K562 (cell line): Measurements from ENCODE around the gene CALM3. TPM values are rescaled to one million over a fixed set of nuclear protein-coding genes. Genes with fewer than 3 reads are reported as not detected.

Experiments
- ATAC-seq: fragments of 200-7000 bp; cut with Tn5 transposase; 3 replicates; pipeline ENCODE4 v1.9.1; 2020; ENCODE audit warnings: moderate library complexity
- BruUV-seq: library from RNA; stranded (reverse); fragments of 400-500 nt; replicated peaks from 2 replicates; lab custom pipeline; 2021; lab: Mats Ljungman, UMichigan
- CTCF ChIA-PET: fragments of 300-600 bp; formaldehyde crosslinking; extraction: SDS; loops from one replicate; lab custom pipeline; 2021; ENCODE audit warnings: low intra/inter-chr PET ratio; lab: Yijun Ruan, JAX
- POLR2A ChIA-PET: fragments of 300-600, 350-650 bp; sonication (Branson Sonifier 250); formaldehyde crosslinking; extraction: SDS; loops from one replicate; lab custom pipeline; 2021; ENCODE audit warnings: antibody characterized with exemption, inconsistent platforms; lab: Yijun Ruan, JAX
- DNase-seq, 4 experiments: peaks; one replicate each; pipeline versions ENCODE4 v3.0.0 to v3.0.0-alpha.2; 2011 to 2018; ENCODE audit warnings: low spot score in 3 of 4, mixed read lengths in 3 of 4; ENCODE audit errors: extremely low read depth in 1 of 4
- FAIRE-seq: peaks from 2 replicates; lab custom pipeline; 2011; peaks lifted over from hg19 to GRCh38; lab: Jason Lieb, UNC
- H2AFZ ChIP-seq: 2 replicates; pipeline ENCODE4 v1.6.0; 2011; ENCODE audit warnings: low read depth, low read length, control low read depth, inconsistent platforms
- H3K27ac ChIP-seq: fragments of 200-600 bp; 3 replicates; pipeline ENCODE4 v1.8.0; 2011; ENCODE audit warnings: low read depth, mild to moderate bottlenecking, control low read depth, inconsistent platforms, low read length, moderate library complexity, mixed read lengths; ENCODE audit errors: extremely low read depth
- H3K27me3 ChIP-seq, 2 experiments: fragments of 300-600 bp in 1 of 2; 2 replicates in 1 of 2; 3 replicates in 1 of 2; pipeline versions ENCODE4 v1.6.0 to v1.8.0; 2011; ENCODE audit warnings: inconsistent platforms in 2 of 2, low read length in 2 of 2, mild to moderate bottlenecking in 1 of 2, mixed read lengths in 1 of 2, moderate library complexity in 1 of 2; ENCODE audit not compliant: control insufficient read depth in 2 of 2, insufficient read depth in 2 of 2
- H3K36me3 ChIP-seq: fragments of 300-600 bp; 3 replicates; pipeline ENCODE4 v1.8.0; 2011; ENCODE audit warnings: mild to moderate bottlenecking, low read length, inconsistent platforms; ENCODE audit not compliant: control insufficient read depth, insufficient read depth
- H3K4me1 ChIP-seq, 2 experiments: fragments of 200-600 bp in 1 of 2; replicated peaks in 1 of 2; 2 replicates in 1 of 2; 3 replicates in 1 of 2; pipeline versions ENCODE4 v1.5.1 to v1.8.0; 2011; ENCODE audit warnings: inconsistent platforms in 2 of 2, low read length in 2 of 2, mild to moderate bottlenecking in 1 of 2, mixed read lengths in 1 of 2, moderate library complexity in 1 of 2; ENCODE audit not compliant: control insufficient read depth in 2 of 2, insufficient read depth in 2 of 2
- H3K4me2 ChIP-seq: 2 replicates; pipeline ENCODE4 v1.6.1; 2011; ENCODE audit warnings: low read length, control low read depth, inconsistent platforms, mixed read lengths; ENCODE audit not compliant: insufficient read depth
- H3K4me3 ChIP-seq: fragments of 200-600 bp; sonication (generic), shearing (Covaris generic); 2 replicates; pipeline ENCODE4 v1.5.1; 2016; ENCODE audit warnings: control low read depth, inconsistent platforms
- H3K79me2 ChIP-seq: fragments of 200-600 bp; 3 replicates; pipeline ENCODE4 v1.8.0; 2011; ENCODE audit warnings: low read length, inconsistent platforms; ENCODE audit not compliant: control insufficient read depth, insufficient read depth
- H3K9ac ChIP-seq, 2 experiments: 2 replicates each; pipeline versions ENCODE4 v1.6.0 to v1.6.1; 2011; ENCODE audit warnings: low read depth in 2 of 2, low read length in 2 of 2, control low read depth in 1 of 2, inconsistent platforms in 1 of 2, mild to moderate bottlenecking in 1 of 2, mixed read lengths in 1 of 2; ENCODE audit not compliant: insufficient read depth in 1 of 2
- H3K9me1 ChIP-seq: one replicate; pipeline ENCODE4 v1.6.0; 2011; ENCODE audit warnings: inconsistent platforms, mild to moderate bottlenecking, low read length, moderate library complexity; ENCODE audit not compliant: control insufficient read depth, insufficient read depth
- H3K9me3 ChIP-seq: replicated peaks from 2 replicates; pipeline ENCODE4 v1.5.1; 2011; ENCODE audit warnings: low read depth, low read length, inconsistent platforms; ENCODE audit not compliant: control insufficient read depth, insufficient read depth
- H4K20me1 ChIP-seq: replicated peaks from 2 replicates; pipeline ENCODE4 v1.6.1; 2011; ENCODE audit warnings: low read length, inconsistent platforms, mixed read lengths; ENCODE audit not compliant: control insufficient read depth, insufficient read depth
- RAD51 ChIP-seq: fragments of 450-650 bp; IDR thresholded peaks from 2 replicates; pipeline ENCODE4 v1.7.1; 2016; ENCODE audit warnings: low read depth, mild to moderate bottlenecking, borderline replicate concordance
- ZBED1 ChIP-seq: IDR thresholded peaks from 2 replicates; pipeline ENCODE4 v1.6.1; 2014
- WGBS: fragments of 100-300 bp; shearing (Covaris generic); methylation state at CpG from one replicate; pipeline ENCODE4 v1.1.6; 2016; ENCODE audit warnings: low coverage, mixed read lengths; ENCODE audit not compliant: insufficient coverage; ENCODE audit errors: missing lambda C conversion rate; 5-methylcytosine and 5-hydroxymethylcytosine counted together
- in situ Hi-C: fragments of 300-500 bp; cut with MboI; formaldehyde crosslinking; loops from 4 replicates; pipeline ENCODE4 v1.15.0; 2018; ENCODE audit warnings: inconsistent platforms, mixed read lengths
- intact Hi-C: fragments of 100-400 bp; cut with micrococcal nuclease; formaldehyde crosslinking; loops from 2 replicates; pipeline ENCODE4 v1.14.2; 2022
- polyA plus RNA-seq, 8 experiments: library from polyadenylated mRNA; depleted of rRNA in 4 of 8; stranded (reverse) in 5 of 8; unstranded in 3 of 8; fragments of >200 nt; fragmentation: Nextera tagmentation in 2 of 8; fragmentation: Illumina TruSeq in 1 of 8; extraction: Ambion mirVana in 2 of 8; extraction: Trizol in 1 of 8; gene quantifications; 2 replicates each; pipeline versions ENCODE4 v1.2.1 to v1.2.3, GENCODE V29; 2011 to 2014; ENCODE audit warnings: inconsistent platforms in 1 of 8, missing spikeins in 1 of 8
- total RNA-seq, 7 experiments: library from RNA; depleted of rRNA in 6 of 7; stranded (reverse); fragments of >200 nt in 6 of 7; fragmentation: Illumina TruSeq in 2 of 7; extraction: Trizol in 2 of 7; gene quantifications; 2 replicates each; pipeline versions ENCODE4 v1.2.1 to v1.2.3, GENCODE V29; 2011 to 2021; ENCODE audit warnings: low replicate concordance in 1 of 7
- TF ChIP-seq, protein P1 (sequence below): sonication (generic); formaldehyde crosslinking; IDR thresholded peaks from 2 replicates; pipeline ENCODE4 v1.8.1; 2023; ENCODE audit warnings: mild to moderate bottlenecking, missing genetic modification reagents

The CALM3 gene
- total and polyA plus RNA-seq, 9 of the 15 experiments (the other 6 are each of a cell fraction or from before 2014, with no cell fraction given), result 34.6 to 350 (median 156) TPM

DNA sequence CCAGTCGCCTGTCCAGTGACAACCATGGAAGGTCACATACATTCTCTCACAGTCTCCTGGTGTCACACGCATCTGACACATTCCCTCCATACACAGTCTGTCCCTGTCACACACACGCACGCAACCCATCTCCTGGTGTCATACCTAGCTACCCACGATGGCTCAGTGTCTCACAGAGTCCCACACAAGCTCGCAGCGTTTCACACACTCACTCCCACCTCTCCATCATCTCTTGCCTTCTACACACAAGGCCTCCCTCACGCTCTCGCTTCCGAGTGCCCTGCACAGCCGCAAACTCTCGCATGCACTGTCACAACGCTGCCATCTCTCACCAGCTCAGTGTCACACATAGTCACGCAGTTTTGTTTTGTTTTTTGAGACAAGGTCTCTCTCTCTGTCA, 36.1 kb downstream of the CALM3 start:
- no peak overlapping the region for H3K9ac ChIP-seq
- DNase-seq (no peak), ATAC-seq (no peak), FAIRE-seq (no peak)
- H3K4me1 ChIP-seq, result peaks cover 26 to 57% of the 10 kb centered on the region in 2 experiments
- H3K9me1 ChIP-seq, result no peaks in the 10 kb centered on the region
- H2AFZ ChIP-seq, result no peak overlapping the region
- H3K27me3 ChIP-seq, result no peaks in the 10 kb centered on the region
- no peaks in the 10 kb centered on the region for H4K20me1 ChIP-seq
- CTCF ChIA-PET, result interaction anchor here (0.6 kb wide), 1 partner anchor 590 kb away, joined by 3 read pairs; no protein-coding TSS in a partner anchor
- WGBS, result 84% methylated on average over 14 of the region's 14 CpGs
- TF ChIP-seq, protein P1, sequence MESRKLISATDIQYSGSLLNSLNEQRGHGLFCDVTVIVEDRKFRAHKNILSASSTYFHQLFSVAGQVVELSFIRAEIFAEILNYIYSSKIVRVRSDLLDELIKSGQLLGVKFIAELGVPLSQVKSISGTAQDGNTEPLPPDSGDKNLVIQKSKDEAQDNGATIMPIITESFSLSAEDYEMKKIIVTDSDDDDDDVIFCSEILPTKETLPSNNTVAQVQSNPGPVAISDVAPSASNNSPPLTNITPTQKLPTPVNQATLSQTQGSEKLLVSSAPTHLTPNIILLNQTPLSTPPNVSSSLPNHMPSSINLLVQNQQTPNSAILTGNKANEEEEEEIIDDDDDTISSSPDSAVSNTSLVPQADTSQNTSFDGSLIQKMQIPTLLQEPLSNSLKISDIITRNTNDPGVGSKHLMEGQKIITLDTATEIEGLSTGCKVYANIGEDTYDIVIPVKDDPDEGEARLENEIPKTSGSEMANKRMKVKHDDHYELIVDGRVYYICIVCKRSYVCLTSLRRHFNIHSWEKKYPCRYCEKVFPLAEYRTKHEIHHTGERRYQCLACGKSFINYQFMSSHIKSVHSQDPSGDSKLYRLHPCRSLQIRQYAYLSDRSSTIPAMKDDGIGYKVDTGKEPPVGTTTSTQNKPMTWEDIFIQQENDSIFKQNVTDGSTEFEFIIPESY (CRISPR knock-in tag), result 0 out of 2 replicates have a peak, but pooled peaks have one; percentile 22
- peak; percentile 16; the same call in 1 of the 2 replicates for TF ChIP-seq ZBED1
- TF ChIP-seq RAD51, result no peak
- no peak overlapping the region for H3K4me3 ChIP-seq
- H3K36me3 ChIP-seq, result no peaks in the 10 kb centered on the region
- POLR2A ChIA-PET, result interaction anchor here (0.6 kb wide), 1 partner anchor 144 kb away, joined by 3 read pairs; no protein-coding TSS in a partner anchor
- in situ Hi-C loops (no loop called here), intact Hi-C loops (no loop called here)
- H3K27ac ChIP-seq, result no peak overlapping the region
- BruUV-seq, result no TSS peak
- H3K79me2 ChIP-seq, result no peaks in the 10 kb centered on the region
- H3K4me2 ChIP-seq, result no peak overlapping the region
- H3K9me3 ChIP-seq, result no peaks in the 10 kb centered on the region
